Fibroblast of villous mesenchyme (primary cell): ENCODE measurements around the gene STEAP1B. TPM values are rescaled to one million over a fixed set of nuclear protein-coding genes. Genes with fewer than 3 reads are reported as not detected.

Source experiments
- DNase-seq: peaks from one replicate; pipeline ENCODE4 v3.0.0-alpha.2; 2010; ENCODE audit warnings: low read depth
- H3K4me3 ChIP-seq: 2 replicates; pipeline ENCODE4 v1.5.1; 2011; ENCODE audit warnings: low read depth, mild to moderate bottlenecking, low read length
- total RNA-seq: library from RNA; depleted of rRNA; stranded (reverse); fragments of >200 nt; gene quantifications from 2 replicates; pipeline ENCODE4 v1.2.3, GENCODE V29; 2012
- TF ChIP-seq, protein P1 (sequence below): IDR thresholded peaks from 2 replicates; pipeline ENCODE4 v1.5.1; 2012; ENCODE audit warnings: low read depth, mild to moderate bottlenecking, low read length; ENCODE audit not compliant: insufficient read depth

STEAP1B gene
- total RNA-seq, 1 donor: 11.7 TPM

DNA sequence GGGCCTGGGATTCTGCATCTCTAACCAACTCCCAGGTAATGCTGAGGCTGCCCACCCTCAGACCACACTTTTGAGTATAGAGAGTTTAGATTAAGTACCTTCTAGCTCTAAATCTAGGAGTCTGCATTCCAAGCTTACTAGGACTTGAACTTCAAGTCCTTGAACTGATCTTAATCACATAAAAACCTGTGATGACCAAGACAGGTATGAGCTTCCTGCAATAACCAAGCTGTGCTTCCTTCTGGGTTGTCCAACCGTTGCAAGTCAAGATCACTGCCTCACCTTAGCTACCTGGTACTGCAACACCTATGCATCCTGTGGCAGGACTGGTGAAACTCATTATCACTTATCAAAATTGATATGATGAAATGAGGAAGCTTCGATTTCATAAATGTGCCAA lies 110.1 kb downstream of the STEAP1B start:
- H3K4me3 ChIP-seq: no peak overlapping the region
- no peak for DNase-seq
- TF ChIP-seq, protein P1, sequence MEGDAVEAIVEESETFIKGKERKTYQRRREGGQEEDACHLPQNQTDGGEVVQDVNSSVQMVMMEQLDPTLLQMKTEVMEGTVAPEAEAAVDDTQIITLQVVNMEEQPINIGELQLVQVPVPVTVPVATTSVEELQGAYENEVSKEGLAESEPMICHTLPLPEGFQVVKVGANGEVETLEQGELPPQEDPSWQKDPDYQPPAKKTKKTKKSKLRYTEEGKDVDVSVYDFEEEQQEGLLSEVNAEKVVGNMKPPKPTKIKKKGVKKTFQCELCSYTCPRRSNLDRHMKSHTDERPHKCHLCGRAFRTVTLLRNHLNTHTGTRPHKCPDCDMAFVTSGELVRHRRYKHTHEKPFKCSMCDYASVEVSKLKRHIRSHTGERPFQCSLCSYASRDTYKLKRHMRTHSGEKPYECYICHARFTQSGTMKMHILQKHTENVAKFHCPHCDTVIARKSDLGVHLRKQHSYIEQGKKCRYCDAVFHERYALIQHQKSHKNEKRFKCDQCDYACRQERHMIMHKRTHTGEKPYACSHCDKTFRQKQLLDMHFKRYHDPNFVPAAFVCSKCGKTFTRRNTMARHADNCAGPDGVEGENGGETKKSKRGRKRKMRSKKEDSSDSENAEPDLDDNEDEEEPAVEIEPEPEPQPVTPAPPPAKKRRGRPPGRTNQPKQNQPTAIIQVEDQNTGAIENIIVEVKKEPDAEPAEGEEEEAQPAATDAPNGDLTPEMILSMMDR: no peak

DNA sequence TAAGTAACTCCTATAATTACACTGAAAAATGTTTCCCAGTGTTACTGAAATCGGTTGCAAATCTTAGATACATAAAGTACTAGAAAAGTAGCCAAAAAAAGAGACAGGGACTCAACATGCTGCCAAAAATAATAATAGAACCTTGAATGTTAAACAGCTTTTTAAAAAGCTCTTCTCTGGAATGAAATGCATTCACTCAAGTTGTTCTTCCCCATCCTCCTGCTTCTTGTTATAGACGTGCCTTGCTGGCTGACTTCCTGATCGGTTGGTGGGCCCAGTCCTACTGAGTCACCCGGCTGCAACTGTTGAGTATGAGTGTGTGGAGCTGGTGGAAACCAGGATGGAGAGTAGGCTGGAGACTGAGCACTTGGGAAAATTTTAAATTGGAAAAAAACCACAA lies 112.4 kb downstream of the STEAP1B start:
- H3K4me3 ChIP-seq: no peak overlapping the region
- DNase-seq: no peak
- TF ChIP-seq, protein P1: no peak

DNA sequence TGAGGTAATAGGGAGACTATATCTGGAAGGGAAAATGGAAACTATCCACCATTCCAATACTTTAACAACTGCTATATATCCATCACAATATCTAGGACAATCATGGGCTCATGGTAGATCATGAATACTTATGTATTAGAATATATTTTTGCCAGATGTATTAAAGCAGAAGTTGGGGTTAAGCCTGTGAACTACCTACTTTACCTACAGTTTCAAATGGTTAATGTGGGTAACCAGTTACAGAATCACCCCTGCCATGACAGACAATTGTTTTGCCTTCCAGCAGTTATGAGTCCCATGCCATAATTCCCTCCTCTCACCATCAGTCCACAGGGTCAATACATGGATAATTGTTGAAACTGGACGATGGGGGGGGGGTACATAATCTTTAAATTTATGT lies 113.1 kb downstream of the STEAP1B start:
- no peak overlapping the region for H3K4me3 ChIP-seq
- no peak for DNase-seq
- TF ChIP-seq, protein P1: no peak

DNA sequence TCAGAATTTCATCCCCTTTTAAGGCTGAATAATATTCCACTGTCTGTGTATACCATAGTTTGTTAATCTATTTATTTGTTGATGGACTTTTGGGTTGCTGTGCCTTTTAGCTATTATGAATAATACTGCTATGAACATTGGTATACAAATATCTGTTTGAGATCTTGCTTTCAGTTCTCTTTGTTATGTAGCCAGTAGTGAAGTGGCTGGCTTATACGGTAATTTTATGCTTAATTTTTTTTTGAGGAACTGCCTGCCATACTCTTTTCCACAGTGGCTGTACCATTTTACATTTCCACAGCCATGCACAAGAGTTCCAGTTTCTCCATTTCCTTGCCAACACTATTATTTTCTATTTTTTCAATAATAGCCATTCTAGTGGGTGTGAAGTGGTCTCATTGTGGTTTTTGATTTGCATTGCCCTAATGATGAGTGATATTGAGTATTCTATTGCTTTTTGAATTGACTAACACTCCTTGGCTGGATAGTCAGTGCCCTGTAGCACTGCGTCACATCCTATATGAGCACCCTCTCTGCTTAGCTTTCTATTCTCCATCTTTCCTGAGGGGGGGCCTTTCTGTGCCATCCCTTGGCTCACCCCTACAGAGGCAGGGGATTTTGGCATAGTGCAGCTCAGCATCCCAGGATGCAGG lies 113.7 kb downstream of the STEAP1B start:
- H3K4me3 ChIP-seq: no peak overlapping the region
- no peak for DNase-seq
- TF ChIP-seq, protein P1: no peak

DNA sequence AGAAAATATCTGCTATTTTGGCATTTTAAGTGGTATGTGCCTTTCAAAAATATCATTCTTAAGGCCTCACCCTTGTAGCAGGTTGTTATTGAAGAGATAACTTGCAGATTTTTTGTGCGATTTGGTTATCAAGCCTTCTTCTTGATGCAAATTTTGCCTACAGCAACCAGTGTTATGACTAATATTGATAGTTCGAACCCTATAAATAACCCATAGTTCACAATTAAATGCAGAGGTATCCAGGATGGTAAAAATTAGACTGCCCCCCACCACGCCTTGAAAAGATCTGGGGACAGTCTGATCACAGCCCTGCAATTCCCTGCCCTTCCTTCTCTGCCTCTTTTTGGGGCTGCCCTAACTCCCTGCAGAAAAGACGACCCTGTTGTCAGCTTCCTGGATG lies 114.7 kb downstream of the STEAP1B start:
- TF ChIP-seq, protein P1: no peak
- H3K4me3 ChIP-seq: no peak overlapping the region
- no peak for DNase-seq

GRCh38 chr7:22380333-22380732 lies 119.7 kb downstream of the STEAP1B start:
- DNase-seq: no peak
- no peak overlapping the region for H3K4me3 ChIP-seq
- TF ChIP-seq, protein P1: no peak
